Effector memory CD8-positive, alpha-beta T cell (primary cell): ENCODE measurements around the gene HEBP2.
"Not testable (repeated sequence)": the region's sequence is repeated elsewhere in the genome, so short reads cannot be mapped to it uniquely, and the experiment has no call there.

Experiments
- ATAC-seq: fragments of 150-1000 bp; cut with Tn5 transposase; replicated peaks from 2 replicates; pipeline ENCODE4 v1.10.0; 2021; ENCODE audit warnings: mild to moderate bottlenecking, moderate library complexity
- DNase-seq, 3 experiments: peaks; one replicate each; pipeline ENCODE4 v3.0.0; 2021
- H3K27ac Mint-ChIP-seq, 2 donors: one replicate each; pipeline ENCODE4 v1.8.0; 2022; ENCODE audit warnings: mild to moderate bottlenecking in 2 of 2, mixed read lengths in 2 of 2, moderate library complexity in 2 of 2
- H3K27me3 Mint-ChIP-seq, 2 donors: one replicate each; pipeline ENCODE4 v1.8.0; 2022; ENCODE audit warnings: mixed read lengths in 2 of 2
- H3K36me3 Mint-ChIP-seq: one replicate; pipeline ENCODE4 v1.8.0; 2022; ENCODE audit warnings: mild to moderate bottlenecking, moderate library complexity, mixed read lengths; ENCODE audit not compliant: insufficient read depth
- H3K4me1 Mint-ChIP-seq, 2 donors: one replicate each; pipeline ENCODE4 v1.8.0; 2022; ENCODE audit warnings: low read depth in 2 of 2, mixed read lengths in 2 of 2
- H3K4me3 Mint-ChIP-seq, 2 donors: one replicate each; pipeline ENCODE4 v1.8.0; 2022; ENCODE audit warnings: mild to moderate bottlenecking in 2 of 2, mixed read lengths in 2 of 2, moderate library complexity in 2 of 2
- H3K9me3 Mint-ChIP-seq, 2 donors: one replicate each; pipeline ENCODE4 v1.8.0; 2022; ENCODE audit warnings: mixed read lengths in 2 of 2

The HEBP2 gene

GRCh38 chr6:138421608-138422007 lies 17.6 kb downstream of the HEBP2 start:
- ATAC-seq: no peak

GRCh38 chr6:138422861-138423260 lies 18.8 kb downstream of the HEBP2 start:
- Mint-ChIP-seq H3K4me3 (no peak overlapping the region), H3K4me1 (peaks cover 0 to 4% of the 10 kb centered on the region in 2 donors), H3K27ac (no peak overlapping the region), H3K9me3 (no peaks in the 10 kb centered on the region), H3K27me3 (peaks cover 0 to 5% of the 10 kb centered on the region in 2 donors), H3K36me3 (peaks cover 2% of the 10 kb centered on the region)
- no peak for ATAC-seq
- no peak for DNase-seq

More at GRCh38 chr6:138421608-138422007, 17.6 kb downstream of the HEBP2 start:
- Mint-ChIP-seq H3K27ac (no peak overlapping the region), H3K4me3 (no peak overlapping the region), H3K27me3 (peaks cover 0 to 5% of the 10 kb centered on the region in 2 donors), H3K9me3 (no peaks in the 10 kb centered on the region), H3K4me1 (peaks cover 0 to 4% of the 10 kb centered on the region in 2 donors), H3K36me3 (peaks cover 6% of the 10 kb centered on the region)
- no peak for DNase-seq

- Mint-ChIP-seq H3K27me3 (peaks cover 3 to 7% of the 10 kb centered on the region in 2 donors), H3K4me3 (no peak overlapping the region), H3K9me3 (no peaks in the 10 kb centered on the region), H3K36me3 (peaks cover 2% of the 10 kb centered on the region), H3K27ac (no peak overlapping the region), H3K4me1 (peaks cover under 1 to 3% of the 10 kb centered on the region in 2 donors)
- ATAC-seq (no peak), DNase-seq (no peak)
These were observed 20.2 kb downstream of the HEBP2 start for GRCh38 chr6:138424004-138424904.

- H3K27ac Mint-ChIP-seq, H3K36me3 Mint-ChIP-seq, H3K4me3 Mint-ChIP-seq, DNase-seq, ATAC-seq, H3K27me3 Mint-ChIP-seq, H3K9me3 Mint-ChIP-seq, H3K4me1 Mint-ChIP-seq: not testable (repeated sequence)
These were observed 21.2 kb downstream of the HEBP2 start for GRCh38 chr6:138425256-138425655.

GRCh38 chr6:138426500-138427123 lies 22.6 kb downstream of the HEBP2 start:
- H3K36me3 Mint-ChIP-seq: peaks cover 2% of the 10 kb centered on the region
- no peak for ATAC-seq
- peak overlapping the region in 1 of 2 donors; percentile 60 for H3K27ac Mint-ChIP-seq
- no peak overlapping the region for H3K4me3 Mint-ChIP-seq
- peaks cover 3 to 4% of the 10 kb centered on the region in 2 donors for H3K4me1 Mint-ChIP-seq
- peaks cover 15 to 23% of the 10 kb centered on the region in 2 donors for H3K27me3 Mint-ChIP-seq
- no peak for DNase-seq
- H3K9me3 Mint-ChIP-seq: no peaks in the 10 kb centered on the region

- Mint-ChIP-seq H3K27me3 (peaks cover 23 to 34% of the 10 kb centered on the region in 2 donors), H3K36me3 (peaks cover 2% of the 10 kb centered on the region), H3K27ac (no peak overlapping the region)
These were observed 23.7 kb downstream of the HEBP2 start for GRCh38 chr6:138427701-138428100.

GRCh38 chr6:138428944-138429598 lies 25.0 kb downstream of the HEBP2 start:
- Mint-ChIP-seq H3K4me1 (peaks cover 3 to 4% of the 10 kb centered on the region in 2 donors), H3K27ac (no peak overlapping the region), H3K27me3 (peaks cover 23 to 40% of the 10 kb centered on the region in 2 donors), H3K9me3 (no peaks in the 10 kb centered on the region), H3K4me3 (no peak overlapping the region), H3K36me3 (no peaks in the 10 kb centered on the region)
- DNase-seq: peak; percentile 17 to 31 (median 20)
- peak; percentile 60 for ATAC-seq

More at GRCh38 chr6:138427701-138428100, 23.7 kb downstream of the HEBP2 start:
- Mint-ChIP-seq H3K4me3 (no peak overlapping the region), H3K4me1 (peaks cover 3 to 4% of the 10 kb centered on the region in 2 donors), H3K9me3 (no peaks in the 10 kb centered on the region)
- ATAC-seq (no peak), DNase-seq (no peak)

GRCh38 chr6:138429761-138430160 lies 25.7 kb downstream of the HEBP2 start:
- H3K4me1 Mint-ChIP-seq: peaks cover 3 to 4% of the 10 kb centered on the region in 2 donors
- H3K9me3 Mint-ChIP-seq: no peaks in the 10 kb centered on the region
- no peak overlapping the region for H3K4me3 Mint-ChIP-seq
- no peak overlapping the region for H3K27ac Mint-ChIP-seq
- DNase-seq (no peak), ATAC-seq (no peak)
- no peaks in the 10 kb centered on the region for H3K36me3 Mint-ChIP-seq
- peaks cover 23 to 40% of the 10 kb centered on the region in 2 donors for H3K27me3 Mint-ChIP-seq

GRCh38 chr6:138430361-138431145 lies 26.5 kb downstream of the HEBP2 start:
- H3K4me1 Mint-ChIP-seq: peaks cover 3 to 4% of the 10 kb centered on the region in 2 donors
- H3K27me3 Mint-ChIP-seq: peaks cover 21 to 40% of the 10 kb centered on the region in 2 donors
- H3K27ac Mint-ChIP-seq: no peak overlapping the region
- H3K4me3 Mint-ChIP-seq: no peak overlapping the region
- ATAC-seq (no peak), DNase-seq (no peak)
- no peaks in the 10 kb centered on the region for H3K36me3 Mint-ChIP-seq
- H3K9me3 Mint-ChIP-seq: no peaks in the 10 kb centered on the region

- Mint-ChIP-seq H3K27ac (no peak overlapping the region), H3K4me3 (no peak overlapping the region), H3K27me3 (peaks cover 19 to 40% of the 10 kb centered on the region in 2 donors), H3K9me3 (no peaks in the 10 kb centered on the region), H3K36me3 (no peaks in the 10 kb centered on the region), H3K4me1 (peaks cover 3 to 4% of the 10 kb centered on the region in 2 donors)
- ATAC-seq (no peak), DNase-seq (no peak)
These were observed 27.4 kb downstream of the HEBP2 start for GRCh38 chr6:138431256-138432062.

GRCh38 chr6:138432063-138432356 lies 28.0 kb downstream of the HEBP2 start:
- no peak overlapping the region for H3K27ac Mint-ChIP-seq
- DNase-seq (no peak), ATAC-seq (no peak)
- peaks cover 19 to 40% of the 10 kb centered on the region in 2 donors for H3K27me3 Mint-ChIP-seq
- H3K4me1 Mint-ChIP-seq: peaks cover 3 to 4% of the 10 kb centered on the region in 2 donors
- H3K4me3 Mint-ChIP-seq: no peak overlapping the region
- H3K36me3 Mint-ChIP-seq: no peaks in the 10 kb centered on the region
- no peaks in the 10 kb centered on the region for H3K9me3 Mint-ChIP-seq

- peaks cover 3 to 4% of the 10 kb centered on the region in 2 donors for H3K4me1 Mint-ChIP-seq
- no peaks in the 10 kb centered on the region for H3K9me3 Mint-ChIP-seq
- H3K4me3 Mint-ChIP-seq: no peak overlapping the region
- H3K27ac Mint-ChIP-seq: no peak overlapping the region
- H3K36me3 Mint-ChIP-seq: no peaks in the 10 kb centered on the region
- no peak for DNase-seq
- peaks cover 18 to 38% of the 10 kb centered on the region in 2 donors for H3K27me3 Mint-ChIP-seq
- no peak for ATAC-seq
These were observed 30.1 kb downstream of the HEBP2 start for GRCh38 chr6:138434096-138434495.
